Uterus (tissue), 2 donors: ENCODE results near the gene IFT20.

ENCODE experiments used
- CTCF ChIP-seq, 4 experiments: fragments of 200-600 bp in 2 of 4; fragments of 450-650 bp in 2 of 4; sonication (generic) in 2 of 4; IDR thresholded peaks; one replicate each; pipeline ENCODE4 v1.5.1; 2016 to 2019; ENCODE audit warnings: antibody characterized with exemption in 4 of 4, mild to moderate bottlenecking in 2 of 4, moderate library complexity in 1 of 4
- POLR2A ChIP-seq, 2 donors: fragments of 450-650 bp; IDR thresholded peaks; one replicate each; pipeline ENCODE4 v1.6.1; 2016; ENCODE audit warnings: antibody characterized with exemption in 2 of 2, mild to moderate bottlenecking in 1 of 2, moderate library complexity in 1 of 2

- TF ChIP-seq CTCF (IDR thresholded peaks at IDR 0.05) (peak in 2 of 4 experiments; percentile 2 to 48), POLR2A (IDR thresholded peaks at IDR 0.05) (peak; percentile 87 to 94)
These were observed 22.0 kb upstream of the IFT20 start, which contains the start of gene POLDIP2 for GRCh38 chr17:28357061-28357900.
